HCT116 (cell line): ENCODE results near the gene FHOD3. TPM values are rescaled to one million over a fixed set of nuclear protein-coding genes. Genes with fewer than 3 reads are reported as not detected.

Experiments used
- ATAC-seq: fragments of 200-7000 bp; cut with Tn5 transposase; 2 replicates; pipeline ENCODE4 v1.9.1; 2020; ENCODE audit warnings: mild to moderate bottlenecking, moderate library complexity
- BruUV-seq: library from RNA; stranded (reverse); fragments of 400-500 nt; replicated peaks from 2 replicates; lab custom pipeline; 2021; lab: Mats Ljungman, UMichigan
- CTCF ChIA-PET: fragments of 300-600 bp; sonication (Branson Sonifier 250); formaldehyde crosslinking; loops from one replicate; lab custom pipeline; 2021; ENCODE audit warnings: antibody characterized with exemption; lab: Charles Lee
- POLR2A ChIA-PET: fragments of 300-600, 350-600 bp; sonication (Branson Sonifier 250); formaldehyde crosslinking; loops from one replicate; lab custom pipeline; 2021; ENCODE audit warnings: antibody characterized with exemption; lab: Charles Lee
- RAD21 ChIA-PET, 2 experiments: fragments of 300-600 bp; sonication (Branson Sonifier 250); formaldehyde crosslinking; loops; one replicate each; lab custom pipeline; 2023; ENCODE audit warnings: low total read pairs in 2 of 2; ENCODE audit not compliant: uncharacterized antibody in 2 of 2, unreplicated experiment in 2 of 2, low non-redundant PET in 1 of 2; lab: Charles Lee
- DNase-seq: peaks from one replicate; pipeline ENCODE4 v3.0.0-alpha.2; 2010; ENCODE audit warnings: low read depth, low spot score
- H2AFZ ChIP-seq: fragments of 200-600 bp; shearing (Covaris generic), sonication (generic); 2 replicates; pipeline ENCODE4 v1.6.1; 2017; ENCODE audit warnings: low read depth, mixed run types, mixed read lengths, antibody characterized with exemption, low read length; ENCODE audit not compliant: poor library complexity, severe bottlenecking
- H3K27ac ChIP-seq: 2 replicates; pipeline ENCODE4 v1.5.1; 2012; ENCODE audit warnings: low read depth, low read length
- H3K27me3 ChIP-seq: fragments of 200-600 bp; sonication (generic); 2 replicates; pipeline ENCODE4 v1.6.1; 2016; ENCODE audit warnings: mixed run types, low read length, mixed read lengths; ENCODE audit not compliant: insufficient read depth
- H3K36me3 ChIP-seq, 2 experiments: fragments of 200-500 bp in 1 of 2; fragments of 200-600 bp in 1 of 2; sonication (Bioruptor generic) in 1 of 2; sonication (generic) in 1 of 2; 2 replicates each; pipeline versions ENCODE4 v1.5.1 to v1.6.1; 2014 to 2016; ENCODE audit warnings: low read length in 2 of 2, inconsistent platforms in 1 of 2, mixed read lengths in 1 of 2, mixed run types in 1 of 2; ENCODE audit not compliant: insufficient read depth in 2 of 2, control insufficient read depth in 1 of 2
- H3K4me1 ChIP-seq, 2 experiments: fragments of 200-600 bp in 1 of 2; sonication (generic) in 1 of 2; 2 replicates each; pipeline versions ENCODE4 v1.5.1 to v1.6.1; 2012 to 2017; ENCODE audit warnings: low read length in 2 of 2, inconsistent platforms in 1 of 2, mild to moderate bottlenecking in 1 of 2, mixed read lengths in 1 of 2, mixed run types in 1 of 2, moderate library complexity in 1 of 2; ENCODE audit not compliant: insufficient read depth in 2 of 2, control insufficient read depth in 1 of 2
- H3K4me2 ChIP-seq: fragments of 200-600 bp; sonication (generic); 2 replicates; pipeline ENCODE4 v1.6.1; 2017; ENCODE audit warnings: mixed run types, low read length, mixed read lengths
- H3K4me3 ChIP-seq, 2 experiments: fragments of 200-600 bp in 1 of 2; sonication (generic) in 1 of 2; replicated peaks in 1 of 2; 2 replicates each; pipeline ENCODE4 v1.5.1; 2011 to 2016; ENCODE audit warnings: low read length in 2 of 2, control low read depth in 1 of 2, low read depth in 1 of 2, mild to moderate bottlenecking in 1 of 2, mixed read lengths in 1 of 2, mixed run types in 1 of 2
- H3K79me2 ChIP-seq: fragments of 200-600 bp; sonication (generic); 2 replicates; pipeline ENCODE4 v1.6.1; 2017; ENCODE audit warnings: mild to moderate bottlenecking, mixed run types, low read length, moderate library complexity, mixed read lengths; ENCODE audit not compliant: insufficient read depth
- H3K9ac ChIP-seq: fragments of 200-600 bp; sonication (generic); 2 replicates; pipeline ENCODE4 v1.6.1; 2016; ENCODE audit warnings: low read length, mixed read lengths
- H3K9me2 ChIP-seq: fragments of 200-600 bp; sonication (generic), shearing (Covaris generic); 2 replicates; pipeline ENCODE4 v1.6.1; 2017; ENCODE audit warnings: mixed run types, mild to moderate bottlenecking, moderate library complexity; ENCODE audit not compliant: insufficient read depth
- H3K9me3 ChIP-seq, 2 experiments: fragments of 200-500 bp in 1 of 2; fragments of 200-600 bp in 1 of 2; sonication (Bioruptor generic) in 1 of 2; sonication (generic) in 1 of 2; 2 replicates each; pipeline ENCODE4 v1.6.1; 2014 to 2017; ENCODE audit warnings: low read length in 2 of 2, mixed read lengths in 2 of 2, inconsistent platforms in 1 of 2, low read depth in 1 of 2, mild to moderate bottlenecking in 1 of 2, mixed run types in 1 of 2, moderate library complexity in 1 of 2; ENCODE audit not compliant: control insufficient read depth in 1 of 2, insufficient read depth in 1 of 2
- H4K20me1 ChIP-seq: fragments of 200-600 bp; sonication (generic), shearing (Covaris generic); 2 replicates; pipeline ENCODE4 v1.6.1; 2017; ENCODE audit warnings: mixed run types, mild to moderate bottlenecking, moderate library complexity; ENCODE audit not compliant: insufficient read depth
- CBX3 ChIP-seq: IDR thresholded peaks from 2 replicates; pipeline ENCODE4 v1.6.1; 2012; ENCODE audit warnings: low read depth
- CEBPB ChIP-seq: IDR thresholded peaks from 2 replicates; pipeline ENCODE4 v1.6.1; 2012; ENCODE audit warnings: low read depth
- EZH2 ChIP-seq: fragments of 200-600 bp; sonication (generic); IDR thresholded peaks from 2 replicates; pipeline ENCODE4 v1.6.1; 2017; ENCODE audit warnings: antibody characterized with exemption, mixed run types
- EZH2phosphoT487 ChIP-seq: fragments of 200-600 bp; IDR thresholded peaks from 2 replicates; pipeline ENCODE4 v1.6.1; 2018; ENCODE audit warnings: antibody characterized with exemption, borderline replicate concordance
- FOSL1 ChIP-seq: IDR thresholded peaks from 2 replicates; pipeline ENCODE4 v1.6.1; 2012; ENCODE audit warnings: low read depth
- POLR2A ChIP-seq: IDR thresholded peaks from 2 replicates; pipeline ENCODE4 v1.7.0; 2011; ENCODE audit warnings: borderline replicate concordance; ENCODE audit not compliant: insufficient read depth, insufficient read length; ENCODE audit errors: extremely low read depth
- POLR2AphosphoS5 ChIP-seq: IDR thresholded peaks from 2 replicates; pipeline ENCODE4 v1.6.1; 2011; ENCODE audit warnings: mild to moderate bottlenecking, low read depth, low read length, moderate library complexity
- RAD21 ChIP-seq: IDR thresholded peaks from 2 replicates; pipeline ENCODE4 v1.6.1; 2012; ENCODE audit warnings: low read depth, mild to moderate bottlenecking
- SP1 ChIP-seq: IDR thresholded peaks from 2 replicates; pipeline ENCODE4 v1.6.1; 2012; ENCODE audit warnings: low read depth
- SRF ChIP-seq: IDR thresholded peaks from 2 replicates; pipeline ENCODE4 v1.6.1; 2012; ENCODE audit warnings: low read depth
- TCF7L2 ChIP-seq: IDR thresholded peaks from 2 replicates; pipeline ENCODE4 v1.7.0; 2011; ENCODE audit warnings: borderline replicate concordance, inconsistent platforms; ENCODE audit not compliant: insufficient read depth, insufficient read length; ENCODE audit errors: extremely low read depth
- YY1 ChIP-seq: IDR thresholded peaks from 2 replicates; pipeline ENCODE4 v1.6.1; 2011; ENCODE audit warnings: low read length, low read depth, moderate library complexity, mild to moderate bottlenecking; ENCODE audit not compliant: insufficient replicate concordance; ENCODE audit errors: extremely low read depth
- ZFX ChIP-seq: fragments of 450-650 bp; IDR thresholded peaks from 2 replicates; pipeline ENCODE4 v1.6.1; 2017
- intact Hi-C: fragments of 100-400 bp; cut with micrococcal nuclease; formaldehyde crosslinking; loops from 2 replicates; pipeline ENCODE4 v1.10.0; 2022
- total RNA-seq: library from RNA; stranded (reverse); gene quantifications from one replicate; pipeline ENCODE4 v1.2.1, GENCODE V29; 2021; ENCODE audit not compliant: unreplicated experiment
- TF ChIP-seq, protein P1 (sequence below): IDR thresholded peaks from 2 replicates; pipeline ENCODE4 v1.6.1; 2012; ENCODE audit warnings: low read depth
- TF ChIP-seq, protein P2 (sequence below), 3 experiments: fragments of 200-600 bp in 1 of 3; sonication (generic) in 1 of 3; IDR thresholded peaks in 2 of 3; conservative IDR thresholded peaks in 1 of 3; 2 replicates each; pipeline ENCODE4 v1.5.1; 2012 to 2017; ENCODE audit warnings: low read depth in 2 of 3, low read length in 2 of 3, antibody characterized with exemption in 1 of 3, borderline replicate concordance in 1 of 3, control low read depth in 1 of 3, mild to moderate bottlenecking in 1 of 3, mixed read lengths in 1 of 3, mixed run types in 1 of 3, moderate library complexity in 1 of 3; ENCODE audit not compliant: insufficient read depth in 1 of 3
- TF ChIP-seq, protein P3 (sequence below): IDR thresholded peaks from 2 replicates; pipeline ENCODE4 v1.6.1; 2012

Gene FHOD3
- total RNA-seq, 1 experiment from 2014 or later, result 4.0 TPM

DNA sequence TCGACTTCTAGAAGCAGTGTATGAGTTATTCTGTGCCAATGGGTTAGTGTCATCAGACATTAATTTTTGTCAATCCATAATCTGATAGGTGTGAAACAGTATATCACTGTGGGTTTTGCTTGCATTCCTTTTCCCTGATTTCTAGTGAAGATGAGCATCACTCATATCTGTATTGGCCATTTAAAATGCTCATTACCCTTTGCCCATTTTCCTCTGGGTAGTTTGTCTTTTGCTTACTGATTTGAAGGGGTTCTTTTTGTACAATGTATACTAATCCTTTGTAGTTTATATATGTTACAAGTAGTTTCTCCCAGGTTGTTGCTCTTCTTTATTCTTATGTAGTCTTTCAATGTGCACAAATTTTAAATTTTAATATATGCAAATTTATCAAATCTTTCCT, 379.1 kb downstream of the FHOD3 start:
- CTCF ChIA-PET, result interaction anchor here (1.8 kb wide), 1 partner anchor 11 kb away, joined by 9 read pairs; no protein-coding TSS in a partner anchor

DNA sequence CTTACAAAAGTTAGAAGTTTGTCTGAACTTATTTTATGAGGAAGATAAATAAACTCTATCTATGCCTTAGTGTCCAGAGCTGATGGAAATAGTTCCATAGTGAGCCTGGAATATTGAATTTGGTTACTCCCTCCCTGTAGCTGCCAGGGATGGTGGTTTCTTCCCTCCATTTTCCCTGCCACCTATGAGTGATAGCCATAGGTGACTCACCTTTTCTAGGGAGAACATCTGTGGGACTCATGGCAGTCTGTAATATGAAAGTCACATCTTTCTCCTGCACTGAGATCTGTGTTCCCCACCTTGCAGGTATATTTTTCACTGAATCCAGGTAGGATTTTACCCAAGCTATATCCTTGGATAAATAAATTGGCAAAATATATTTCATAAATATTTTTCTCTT, 382.5 kb downstream of the FHOD3 start:
- BruUV-seq, result no TSS peak
- intact Hi-C loops, result no loop called here
- no peak overlapping the region for H3K9ac ChIP-seq
- ChIA-PET CTCF (interaction anchor here (1.2 kb wide), 1 partner anchor 8 kb away, joined by 6 read pairs; no protein-coding TSS in a partner anchor), RAD21 (no interaction called here), POLR2A (no interaction called here)
- TF ChIP-seq EZH2phosphoT487 (no peak), YY1 (no peak), POLR2AphosphoS5 (no peak), ZFX (no peak), RAD21 (no peak), EZH2 (no peak), CEBPB (no peak), SRF (no peak), POLR2A (no peak), TCF7L2 (no peak)
- TF ChIP-seq, protein P1, sequence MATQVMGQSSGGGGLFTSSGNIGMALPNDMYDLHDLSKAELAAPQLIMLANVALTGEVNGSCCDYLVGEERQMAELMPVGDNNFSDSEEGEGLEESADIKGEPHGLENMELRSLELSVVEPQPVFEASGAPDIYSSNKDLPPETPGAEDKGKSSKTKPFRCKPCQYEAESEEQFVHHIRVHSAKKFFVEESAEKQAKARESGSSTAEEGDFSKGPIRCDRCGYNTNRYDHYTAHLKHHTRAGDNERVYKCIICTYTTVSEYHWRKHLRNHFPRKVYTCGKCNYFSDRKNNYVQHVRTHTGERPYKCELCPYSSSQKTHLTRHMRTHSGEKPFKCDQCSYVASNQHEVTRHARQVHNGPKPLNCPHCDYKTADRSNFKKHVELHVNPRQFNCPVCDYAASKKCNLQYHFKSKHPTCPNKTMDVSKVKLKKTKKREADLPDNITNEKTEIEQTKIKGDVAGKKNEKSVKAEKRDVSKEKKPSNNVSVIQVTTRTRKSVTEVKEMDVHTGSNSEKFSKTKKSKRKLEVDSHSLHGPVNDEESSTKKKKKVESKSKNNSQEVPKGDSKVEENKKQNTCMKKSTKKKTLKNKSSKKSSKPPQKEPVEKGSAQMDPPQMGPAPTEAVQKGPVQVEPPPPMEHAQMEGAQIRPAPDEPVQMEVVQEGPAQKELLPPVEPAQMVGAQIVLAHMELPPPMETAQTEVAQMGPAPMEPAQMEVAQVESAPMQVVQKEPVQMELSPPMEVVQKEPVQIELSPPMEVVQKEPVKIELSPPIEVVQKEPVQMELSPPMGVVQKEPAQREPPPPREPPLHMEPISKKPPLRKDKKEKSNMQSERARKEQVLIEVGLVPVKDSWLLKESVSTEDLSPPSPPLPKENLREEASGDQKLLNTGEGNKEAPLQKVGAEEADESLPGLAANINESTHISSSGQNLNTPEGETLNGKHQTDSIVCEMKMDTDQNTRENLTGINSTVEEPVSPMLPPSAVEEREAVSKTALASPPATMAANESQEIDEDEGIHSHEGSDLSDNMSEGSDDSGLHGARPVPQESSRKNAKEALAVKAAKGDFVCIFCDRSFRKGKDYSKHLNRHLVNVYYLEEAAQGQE, result no peak
- TF ChIP-seq, protein P2, sequence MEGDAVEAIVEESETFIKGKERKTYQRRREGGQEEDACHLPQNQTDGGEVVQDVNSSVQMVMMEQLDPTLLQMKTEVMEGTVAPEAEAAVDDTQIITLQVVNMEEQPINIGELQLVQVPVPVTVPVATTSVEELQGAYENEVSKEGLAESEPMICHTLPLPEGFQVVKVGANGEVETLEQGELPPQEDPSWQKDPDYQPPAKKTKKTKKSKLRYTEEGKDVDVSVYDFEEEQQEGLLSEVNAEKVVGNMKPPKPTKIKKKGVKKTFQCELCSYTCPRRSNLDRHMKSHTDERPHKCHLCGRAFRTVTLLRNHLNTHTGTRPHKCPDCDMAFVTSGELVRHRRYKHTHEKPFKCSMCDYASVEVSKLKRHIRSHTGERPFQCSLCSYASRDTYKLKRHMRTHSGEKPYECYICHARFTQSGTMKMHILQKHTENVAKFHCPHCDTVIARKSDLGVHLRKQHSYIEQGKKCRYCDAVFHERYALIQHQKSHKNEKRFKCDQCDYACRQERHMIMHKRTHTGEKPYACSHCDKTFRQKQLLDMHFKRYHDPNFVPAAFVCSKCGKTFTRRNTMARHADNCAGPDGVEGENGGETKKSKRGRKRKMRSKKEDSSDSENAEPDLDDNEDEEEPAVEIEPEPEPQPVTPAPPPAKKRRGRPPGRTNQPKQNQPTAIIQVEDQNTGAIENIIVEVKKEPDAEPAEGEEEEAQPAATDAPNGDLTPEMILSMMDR (IDR thresholded peaks at IDR 0.05 in 2 of 3, conservative IDR thresholded peaks at IDR 0.05 in 1 of 3; ENCODE audit: borderline replicate concordance in 1 of 3, insufficient read depth in 1 of 3, low read depth in 2 of 3, low read length in 2 of 3), result no peak
- DNase-seq (no peak), ATAC-seq (no peak)
- H3K4me2 ChIP-seq, result no peak overlapping the region
- no peak overlapping the region for H3K4me3 ChIP-seq
- no peaks in the 10 kb centered on the region for H3K79me2 ChIP-seq
- no peaks in the 10 kb centered on the region for H3K9me2 ChIP-seq
- 0 out of 4 replicates have a peak, but pooled peaks cover 0 to 3% of the 10 kb centered on the region in 2 experiments for H3K9me3 ChIP-seq
- H3K36me3 ChIP-seq, result no peaks in the 10 kb centered on the region
- no peaks in the 10 kb centered on the region for H4K20me1 ChIP-seq
- no peaks in the 10 kb centered on the region; the same call in 1 of the 2 replicates for H3K27me3 ChIP-seq
- no peak overlapping the region for H2AFZ ChIP-seq
- H3K4me1 ChIP-seq, result no peaks in the 10 kb centered on the region
- no peak overlapping the region for H3K27ac ChIP-seq

More for the DNA sequence above, 379.1 kb downstream of the FHOD3 start:
- Histone ChIP-seq H4K20me1 (no peaks in the 10 kb centered on the region), H3K4me3 (no peak overlapping the region), H3K9me3 (no peaks in the 10 kb centered on the region), H3K27ac (no peak overlapping the region), H3K4me2 (no peak overlapping the region), H3K9me2 (no peaks in the 10 kb centered on the region), H3K27me3 (no peaks in the 10 kb centered on the region; the same call in 1 of the 2 replicates)
- intact Hi-C loops, result no loop called here
- ChIA-PET RAD21 (no interaction called here), POLR2A (no interaction called here)
- ATAC-seq, result no peak
- TF ChIP-seq CBX3 (no peak), SP1 (no peak), POLR2A (no peak), SRF (no peak), FOSL1 (no peak), EZH2 (no peak)
- TF ChIP-seq, protein P3, sequence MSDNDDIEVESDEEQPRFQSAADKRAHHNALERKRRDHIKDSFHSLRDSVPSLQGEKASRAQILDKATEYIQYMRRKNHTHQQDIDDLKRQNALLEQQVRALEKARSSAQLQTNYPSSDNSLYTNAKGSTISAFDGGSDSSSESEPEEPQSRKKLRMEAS, result no peak
- TF ChIP-seq, all 23 proteins: peak for 0
- Histone ChIP-seq H3K36me3 (no peaks in the 10 kb centered on the region), H3K9ac (no peak overlapping the region), H2AFZ (no peak overlapping the region), H3K79me2 (no peaks in the 10 kb centered on the region), H3K4me1 (no peaks in the 10 kb centered on the region)
- no TSS peak for BruUV-seq
- DNase-seq, result no peak
